ENCODE data around the gene DQX1.

The DQX1 gene

GRCh38 chr2:74530239-74531187 lies 4.5 kb upstream of the DQX1 start:
- DNase-seq, result peak; percentile 55

- DNase-seq, result peak; percentile 93
Measured at GRCh38 chr2:74529357-74530238, 3.6 kb upstream of the DQX1 start, which contains the start of the genes AUP1 and HTRA2. AUP1 (minus strand) TSS chr2:74529706; CDS start chr2:74529629, 77 bp downstream. HTRA2 (plus strand) TSS chr2:74529933; CDS start chr2:74530007, 74 bp downstream.

GRCh38 chr2:74528600-74529356 lies 2.7 kb upstream of the DQX1 start:
- DNase-seq, result no peak

GRCh38 chr2:74527741-74528140 lies 1.7 kb upstream of the DQX1 start:
- DNase-seq, result no peak

- DNase-seq, result no peak
Measured at GRCh38 chr2:74526649-74527230, 709 bp upstream of the DQX1 start.

- DNase-seq, result no peak
Measured at GRCh38 chr2:74524955-74525716, 895 bp downstream of the DQX1 start.

GRCh38 chr2:74524005-74524404 lies 2.0 kb downstream of the DQX1 start:
- no peak for DNase-seq

- no peak for DNase-seq
Measured at GRCh38 chr2:74522516-74522915, 3.5 kb downstream of the DQX1 start.

GRCh38 chr2:74516650-74517049 lies 9.4 kb downstream of the DQX1 start:
- DNase-seq, result no peak

- peak; percentile 83 for DNase-seq
Measured at GRCh38 chr2:74515981-74516633, 9.9 kb downstream of the DQX1 start.

GRCh38 chr2:74515271-74515980 lies 10.6 kb downstream of the DQX1 start:
- no peak for DNase-seq

GRCh38 chr2:74514368-74515270 lies 11.4 kb downstream of the DQX1 start, which contains the start of gene TLX2:
TLX2 (plus strand) TSS chr2:74514450; CDS start chr2:74514807, 357 bp downstream.
- no peak for DNase-seq

- DNase-seq, result peak; percentile 36
Measured at GRCh38 chr2:74513605-74514367, 12.2 kb downstream of the DQX1 start.

GRCh38 chr2:74512744-74513604 lies 13.1 kb downstream of the DQX1 start:
- DNase-seq, result no peak

- no peak for DNase-seq
Measured at GRCh38 chr2:74511104-74511989, 14.7 kb downstream of the DQX1 start.

GRCh38 chr2:74510272-74510671 lies 15.8 kb downstream of the DQX1 start:
- no peak for DNase-seq

Data from activated naive CD4-positive, alpha-beta T cell treated with Interleukin-2 at 50 U/mL for 16 hours (primary cell).